Measurements from ENCODE around the gene TRPT1.

Gene TRPT1

GRCh38 chr11:64206457-64207255 is 19.3 kb downstream of the TRPT1 start, which contains the start of gene FERMT3:
FERMT3 (plus strand) TSS chr11:64206721; CDS start chr11:64207365, 644 bp downstream.
- DNase-seq, result no peak

- DNase-seq, result peak; percentile 81
These were observed 21.5 kb downstream of the TRPT1 start for GRCh38 chr11:64204464-64204989.

GRCh38 chr11:64204080-64204440 is 21.9 kb downstream of the TRPT1 start:
- no peak for DNase-seq

GRCh38 chr11:64203421-64204079 is 22.4 kb downstream of the TRPT1 start:
- no peak for DNase-seq

- DNase-seq, result no peak
These were observed 23.0 kb downstream of the TRPT1 start for GRCh38 chr11:64202992-64203391.

GRCh38 chr11:64201543-64201942 is 24.4 kb downstream of the TRPT1 start:
- DNase-seq, result no peak

- no peak for DNase-seq
These were observed 27.5 kb downstream of the TRPT1 start for GRCh38 chr11:64198511-64198910.

GRCh38 chr11:64196626-64197025 is 29.4 kb downstream of the TRPT1 start:
- DNase-seq, result no peak

- no peak for DNase-seq
These were observed 33.6 kb downstream of the TRPT1 start for GRCh38 chr11:64192434-64192833.

GRCh38 chr11:64186492-64187165 is 39.4 kb downstream of the TRPT1 start:
- no peak for DNase-seq

- DNase-seq, result peak; percentile 100
These were observed 40.1 kb downstream of the TRPT1 start, which contains the start of gene STIP1 for GRCh38 chr11:64185693-64186491. STIP1 (plus strand) TSS chr11:64186171; CDS start chr11:64186262, 91 bp downstream.

- no peak for DNase-seq
These were observed 40.8 kb downstream of the TRPT1 start for GRCh38 chr11:64185175-64185692.

GRCh38 chr11:64183890-64184289 is 42.1 kb downstream of the TRPT1 start:
- DNase-seq, result no peak

- peak; percentile 70 for DNase-seq
These were observed 44.2 kb downstream of the TRPT1 start for GRCh38 chr11:64181506-64182411.

- no peak for DNase-seq
These were observed 45.1 kb downstream of the TRPT1 start for GRCh38 chr11:64180891-64181290.

- no peak for DNase-seq
These were observed 46.9 kb downstream of the TRPT1 start for GRCh38 chr11:64178951-64179639.

- no peak for DNase-seq
These were observed 47.8 kb downstream of the TRPT1 start for GRCh38 chr11:64178203-64178602.

- no peak for DNase-seq
These were observed 49.2 kb downstream of the TRPT1 start for GRCh38 chr11:64176751-64177150.
